HEK293 (cell line): ENCODE results near the gene TTLL11.

Experiments used
- TRIM28 ChIP-seq: IDR thresholded peaks from 2 replicates; pipeline ENCODE4 v1.6.1; 2011; ENCODE audit warnings: low read length, control low read depth, borderline replicate concordance
- ZNF169 ChIP-seq: fragments of 450-650 bp; formaldehyde crosslinking; IDR thresholded peaks from 2 replicates; pipeline ENCODE4 v1.5.1; 2016; ENCODE audit warnings: missing biosample characterization, missing genetic modification characterization
- ZNF174 ChIP-seq: fragments of 450-650 bp; formaldehyde crosslinking; IDR thresholded peaks from 2 replicates; pipeline ENCODE4 v1.5.0; 2017; ENCODE audit warnings: missing biosample characterization, mild to moderate bottlenecking, missing genetic modification characterization
- ZNF24 ChIP-seq: fragments of 450-650 bp; formaldehyde crosslinking; IDR thresholded peaks from 2 replicates; pipeline ENCODE4 v1.5.1; 2016; ENCODE audit warnings: missing biosample characterization, missing genetic modification characterization
- ZNF280D ChIP-seq: fragments of 450-650 bp; formaldehyde crosslinking; IDR thresholded peaks from 2 replicates; pipeline ENCODE4 v1.5.1; 2016; ENCODE audit warnings: missing biosample characterization, missing genetic modification characterization
- ZNF362 ChIP-seq: fragments of 450-650 bp; formaldehyde crosslinking; IDR thresholded peaks from 2 replicates; pipeline ENCODE4 v1.5.1; 2016; ENCODE audit warnings: missing biosample characterization, missing genetic modification characterization
- ZNF549 ChIP-seq: fragments of 450-650 bp; IDR thresholded peaks from 2 replicates; pipeline ENCODE4 v1.5.1; 2018; ENCODE audit warnings: missing biosample characterization, missing genetic modification characterization, mild to moderate bottlenecking, inconsistent platforms, moderate library complexity
- ZNF792 ChIP-seq: fragments of 450-650 bp; formaldehyde crosslinking; IDR thresholded peaks from 2 replicates; pipeline ENCODE4 v1.5.1; 2016; ENCODE audit warnings: missing biosample characterization, missing genetic modification characterization
- TF ChIP-seq, protein P1 (sequence below): fragments of 450-650 bp; formaldehyde crosslinking; IDR thresholded peaks from 2 replicates; pipeline ENCODE4 v1.5.1; 2016; ENCODE audit warnings: missing biosample characterization, missing genetic modification characterization

DNA sequence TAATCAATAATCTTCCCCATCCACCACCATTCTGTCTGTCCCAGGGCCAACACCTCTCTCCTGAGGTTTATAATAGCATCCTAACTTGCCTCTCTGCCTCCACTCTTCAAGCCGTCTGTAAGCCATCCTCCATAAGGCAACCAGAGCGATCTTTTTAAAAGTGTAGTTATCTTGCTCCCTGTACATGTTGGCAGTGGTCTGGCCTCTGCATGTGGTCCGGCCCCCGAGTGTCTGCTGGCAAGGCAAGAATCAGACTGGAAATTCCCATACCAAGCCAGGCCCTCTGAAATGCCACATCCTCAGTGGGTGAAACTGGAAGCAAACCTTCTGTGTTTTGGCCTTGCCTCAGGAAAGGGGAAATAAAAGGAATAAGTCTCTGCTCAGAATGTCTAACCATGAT is 17.0 kb downstream of the TTLL11 start:
- TF ChIP-seq, protein P1, sequence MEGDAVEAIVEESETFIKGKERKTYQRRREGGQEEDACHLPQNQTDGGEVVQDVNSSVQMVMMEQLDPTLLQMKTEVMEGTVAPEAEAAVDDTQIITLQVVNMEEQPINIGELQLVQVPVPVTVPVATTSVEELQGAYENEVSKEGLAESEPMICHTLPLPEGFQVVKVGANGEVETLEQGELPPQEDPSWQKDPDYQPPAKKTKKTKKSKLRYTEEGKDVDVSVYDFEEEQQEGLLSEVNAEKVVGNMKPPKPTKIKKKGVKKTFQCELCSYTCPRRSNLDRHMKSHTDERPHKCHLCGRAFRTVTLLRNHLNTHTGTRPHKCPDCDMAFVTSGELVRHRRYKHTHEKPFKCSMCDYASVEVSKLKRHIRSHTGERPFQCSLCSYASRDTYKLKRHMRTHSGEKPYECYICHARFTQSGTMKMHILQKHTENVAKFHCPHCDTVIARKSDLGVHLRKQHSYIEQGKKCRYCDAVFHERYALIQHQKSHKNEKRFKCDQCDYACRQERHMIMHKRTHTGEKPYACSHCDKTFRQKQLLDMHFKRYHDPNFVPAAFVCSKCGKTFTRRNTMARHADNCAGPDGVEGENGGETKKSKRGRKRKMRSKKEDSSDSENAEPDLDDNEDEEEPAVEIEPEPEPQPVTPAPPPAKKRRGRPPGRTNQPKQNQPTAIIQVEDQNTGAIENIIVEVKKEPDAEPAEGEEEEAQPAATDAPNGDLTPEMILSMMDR = no peak
- no peak for TF ChIP-seq ZNF174
- no peak for TF ChIP-seq ZNF24 (tag by site-specific recombination)
- no peak for TF ChIP-seq ZNF362 (tag by site-specific recombination)
- TF ChIP-seq TRIM28 = no peak
- no peak for TF ChIP-seq ZNF280D (tag by site-specific recombination)
- TF ChIP-seq ZNF549 (tag by site-specific recombination) = no peak
- TF ChIP-seq ZNF169 = no peak
- no peak for TF ChIP-seq ZNF792
